ENCODE data around the gene TAS1R2. TPM values are rescaled to one million over a fixed set of nuclear protein-coding genes. Genes with fewer than 3 reads are reported as not detected.

The TAS1R2 gene
- total and polyA plus RNA-seq, 2 of the 4 experiments (the other 2 are of a cell fraction), result not detected

GRCh38 chr1:18880585-18880984 is 21.1 kb upstream of the TAS1R2 start:
- no peak overlapping the region for H3K27ac ChIP-seq (ENCODE audit: insufficient read depth, low read length)
- H4K8ac ChIP-seq (ENCODE audit: low read depth in 2 of 2, low read length in 2 of 2), result no peak overlapping the region
- H2BK120ac ChIP-seq (ENCODE audit: low read depth, low read length), result no peak overlapping the region
- no peaks in the 10 kb centered on the region for H3K9me3 ChIP-seq (ENCODE audit: control insufficient read depth, insufficient read depth, low read length)
- no peak overlapping the region for H2AK9ac ChIP-seq (replicated peaks; ENCODE audit: low read depth, low read length, poor library complexity)
- WGBS, 2 experiments (ENCODE audit: extremely low coverage in 2 of 2, insufficient read length in 1 of 2), result no CpG with 5 or more reads among the region's 1 CpG
- no peak overlapping the region for H3K56ac ChIP-seq (ENCODE audit: extremely low read depth, insufficient read depth, low read length)
- H3K9ac ChIP-seq (ENCODE audit: low read depth, low read length), result no peak overlapping the region
- ChIA-PET POLR2A (ENCODE audit: unreplicated experiment) (no interaction called here), CTCF (no interaction called here)
- H2AK5ac ChIP-seq (ENCODE audit: low read depth, low read length), result no peak overlapping the region
- intact Hi-C loops (cut with micrococcal nuclease) (no loop called here), in situ Hi-C loops (cut with MboI; ENCODE audit: low sequenced_read_pairs) (no loop called here), dilution Hi-C loops (cut with HindIII; ENCODE audit: low sequenced_read_pairs, unreplicated experiment) (no loop called here)
- H3K4me1 ChIP-seq (ENCODE audit: control insufficient read depth, insufficient read depth, low read length), result no peaks in the 10 kb centered on the region
- H2BK15ac ChIP-seq (ENCODE audit: low read depth, low read length), result no peak overlapping the region
- no peak overlapping the region for H3K4me2 ChIP-seq (ENCODE audit: low read depth, low read length)
- H4K91ac ChIP-seq (ENCODE audit: insufficient read depth, low read depth, low read length), result no peak overlapping the region
- no peak overlapping the region for H3K4ac ChIP-seq (ENCODE audit: low read depth, low read length)
- H2BK20ac ChIP-seq (ENCODE audit: low read depth, low read length), result no peak overlapping the region
- H4K5ac ChIP-seq (ENCODE audit: low read depth, low read length), result no peak overlapping the region
- peaks cover 2% of the 10 kb centered on the region for H3K36me3 ChIP-seq (ENCODE audit: control insufficient read depth, insufficient read depth, low read length)
- BruUV-seq (replicated peaks), result no TSS peak
- H3K23ac ChIP-seq (ENCODE audit: low read depth, low read length), result no peak overlapping the region
- ATAC-seq (ENCODE audit: low read depth), result no peak
- H3K79me1 ChIP-seq (ENCODE audit: low read depth in 1 of 2, low read length in 2 of 2), result no peaks in the 10 kb centered on the region
- no peaks in the 10 kb centered on the region for H3K27me3 ChIP-seq (ENCODE audit: control insufficient read depth, insufficient read depth, low read length)
- no peak overlapping the region for H3K18ac ChIP-seq (ENCODE audit: low read depth, low read length)
- no peak for DNase-seq
- no peak overlapping the region for H3K4me3 ChIP-seq (ENCODE audit: insufficient read depth, low read depth, low read length)
- TF ChIP-seq ELK1 (IDR thresholded peaks at IDR 0.05; ENCODE audit: borderline replicate concordance, low read depth, low read length), result no peak
- TF ChIP-seq RAD21 (IDR thresholded peaks at IDR 0.05; ENCODE audit: low read length), result no peak
- no peak for TF ChIP-seq CEBPB (IDR thresholded peaks at IDR 0.05; ENCODE audit: low read depth, low read length)
- TF ChIP-seq MAFK (IDR thresholded peaks at IDR 0.05; ENCODE audit: low read depth, low read length), result no peak
- TF ChIP-seq CTCF (conservative IDR thresholded peaks at IDR 0.05; ENCODE audit: low read depth, low read length), result no peak
- TF ChIP-seq MAZ (IDR thresholded peaks at IDR 0.05; ENCODE audit: borderline replicate concordance, low read depth, low read length), result no peak
- no peak for TF ChIP-seq SMC3 (IDR thresholded peaks at IDR 0.05; ENCODE audit: low read depth, low read length)
- no peak for TF ChIP-seq MXI1 (IDR thresholded peaks at IDR 0.05; ENCODE audit: borderline replicate concordance, low read depth, low read length)
- no peak for TF ChIP-seq POLR2A (IDR thresholded peaks at IDR 0.05; ENCODE audit: low read depth, low read length)
- no peak for TF ChIP-seq CHD1 (IDR thresholded peaks at IDR 0.05; ENCODE audit: low read depth, low read length)
- H2BK5ac ChIP-seq (ENCODE audit: low read depth, low read length, poor library complexity, severe bottlenecking), result no peak overlapping the region
- no peak overlapping the region for H2AFZ ChIP-seq (replicated peaks; ENCODE audit: low read length, poor library complexity)
- no peaks in the 10 kb centered on the region; the same call in none of the 2 replicates for H4K20me1 ChIP-seq (ENCODE audit: insufficient read depth, low read length)
- no peaks in the 10 kb centered on the region for H3K9me1 ChIP-seq (ENCODE audit: insufficient read depth, low read length)
- H3K14ac ChIP-seq (replicated peaks; ENCODE audit: low read depth, low read length), result no peak overlapping the region
